ENCODE measurements around the gene PTGDS.

DNA sequence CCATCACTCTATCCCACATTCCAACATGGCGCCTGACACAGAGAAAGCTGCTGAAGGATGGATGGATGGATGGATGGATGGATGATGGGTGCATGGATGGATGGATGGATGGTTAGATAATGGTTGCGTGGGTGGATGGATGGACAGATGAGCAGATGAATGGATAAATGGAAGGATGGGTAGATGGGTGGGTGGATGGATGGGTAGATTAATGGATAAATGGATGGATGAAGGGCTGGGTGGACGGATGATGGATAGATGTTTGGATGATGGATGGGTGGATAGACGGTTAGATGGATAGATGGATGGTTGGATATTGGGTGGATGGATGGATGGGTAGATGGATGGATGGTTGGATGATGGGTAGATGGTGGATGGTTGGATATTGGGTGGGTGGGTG, 20.7 kb upstream of the PTGDS start:
- TF ChIP-seq CBX8 (IDR thresholded peaks at IDR 0.05; ENCODE audit: borderline replicate concordance, extremely low read depth, low read depth, low read length, poor library complexity, severe bottlenecking), result no peak
- no peak for TF ChIP-seq ZNF3 (CRISPR knock-in tag; IDR thresholded peaks at IDR 0.05)
- no peak for TF ChIP-seq ZNF324 (CRISPR knock-in tag; IDR thresholded peaks at IDR 0.05)
- no peak for TF ChIP-seq ZNF165 (CRISPR knock-in tag; IDR thresholded peaks at IDR 0.05; ENCODE audit: borderline replicate concordance)
